ENCODE measurements around the gene PHIP. TPM values are rescaled to one million over a fixed set of nuclear protein-coding genes. Genes with fewer than 3 reads are reported as not detected.
A peak's percentile ranks its signal among the peaks of the same experiment; 100 is the strongest.

The PHIP gene
- total RNA-seq, 1 donor from 2014 or later, result 74.5 TPM

- H3K4me1 Mint-ChIP-seq (ENCODE audit: low read depth), result peaks cover 1% of the 10 kb centered on the region
- DNase-seq (ENCODE audit: low spot score, unreplicated experiment), result no peak
- H3K36me3 Mint-ChIP-seq (ENCODE audit: insufficient read depth), result no peaks in the 10 kb centered on the region
- no peak overlapping the region for H3K27ac Mint-ChIP-seq
- H3K9me3 Mint-ChIP-seq (ENCODE audit: low read depth), result no peaks in the 10 kb centered on the region
- H3K4me3 Mint-ChIP-seq (ENCODE audit: low read depth), result no peak overlapping the region
- no peak for TF ChIP-seq CTCF (IDR thresholded peaks at IDR 0.05; ENCODE audit: unreplicated experiment)
- H3K27me3 Mint-ChIP-seq, result no peaks in the 10 kb centered on the region
Measured at GRCh38 chr6:79084693-79085092, 6.6 kb upstream of the PHIP start.

- Mint-ChIP-seq H3K4me1 (ENCODE audit: low read depth) (peaks cover 7% of the 10 kb centered on the region), H3K9me3 (ENCODE audit: low read depth) (no peaks in the 10 kb centered on the region), H3K27me3 (no peaks in the 10 kb centered on the region), H3K36me3 (ENCODE audit: insufficient read depth) (no peaks in the 10 kb centered on the region), H3K27ac (no peak overlapping the region), H3K4me3 (ENCODE audit: low read depth) (no peak overlapping the region)
- TF ChIP-seq CTCF (IDR thresholded peaks at IDR 0.05; ENCODE audit: unreplicated experiment), result no peak
- no peak for DNase-seq (ENCODE audit: low spot score, unreplicated experiment)
Measured at GRCh38 chr6:79082304-79082703, 4.2 kb upstream of the PHIP start.

GRCh38 chr6:79081663-79082062 is 3.6 kb upstream of the PHIP start:
- Mint-ChIP-seq H3K36me3 (ENCODE audit: insufficient read depth) (no peaks in the 10 kb centered on the region), H3K4me1 (ENCODE audit: low read depth) (peaks cover 7% of the 10 kb centered on the region), H3K4me3 (ENCODE audit: low read depth) (no peak overlapping the region)

GRCh38 chr6:79079561-79080041 is 1.5 kb upstream of the PHIP start:
- Mint-ChIP-seq H3K4me1 (ENCODE audit: low read depth) (peaks cover 24% of the 10 kb centered on the region), H3K9me3 (ENCODE audit: low read depth) (no peaks in the 10 kb centered on the region), H3K27ac (peak overlapping the region; percentile 98), H3K4me3 (ENCODE audit: low read depth) (peak overlapping the region; percentile 94), H3K27me3 (no peaks in the 10 kb centered on the region), H3K36me3 (ENCODE audit: insufficient read depth) (peaks cover 1% of the 10 kb centered on the region)
- TF ChIP-seq CTCF (IDR thresholded peaks at IDR 0.05; ENCODE audit: unreplicated experiment), result no peak
- no peak for DNase-seq (ENCODE audit: low spot score, unreplicated experiment)

More at GRCh38 chr6:79081663-79082062, 3.6 kb upstream of the PHIP start:
- no peaks in the 10 kb centered on the region for H3K9me3 Mint-ChIP-seq (ENCODE audit: low read depth)
- no peak for DNase-seq (ENCODE audit: low spot score, unreplicated experiment)
- no peak overlapping the region for H3K27ac Mint-ChIP-seq
- no peaks in the 10 kb centered on the region for H3K27me3 Mint-ChIP-seq
- no peak for TF ChIP-seq CTCF (IDR thresholded peaks at IDR 0.05; ENCODE audit: unreplicated experiment)

GRCh38 chr6:79077715-79078074 is 359 bp downstream of the PHIP start:
- Mint-ChIP-seq H3K4me3 (ENCODE audit: low read depth) (peak overlapping the region; percentile 94), H3K27me3 (no peaks in the 10 kb centered on the region), H3K27ac (peak overlapping the region; percentile 98), H3K4me1 (ENCODE audit: low read depth) (peaks cover 33% of the 10 kb centered on the region), H3K36me3 (ENCODE audit: insufficient read depth) (peaks cover 3% of the 10 kb centered on the region), H3K9me3 (ENCODE audit: low read depth) (no peaks in the 10 kb centered on the region)
- no peak for TF ChIP-seq CTCF (IDR thresholded peaks at IDR 0.05; ENCODE audit: unreplicated experiment)
- no peak for DNase-seq (ENCODE audit: low spot score, unreplicated experiment)

Data from progenitor cell of endocrine pancreas (in vitro differentiated cells).